Astrocyte (in vitro differentiated cells and primary cell): ENCODE results near the gene PNISR.

Experiments used
- EZH2 ChIP-seq: IDR thresholded peaks from 2 replicates; pipeline ENCODE4 v1.6.1; 2012; ENCODE audit warnings: mild to moderate bottlenecking, low read length, inconsistent platforms; ENCODE audit not compliant: insufficient read depth
- TF ChIP-seq, protein P1 (sequence below): IDR thresholded peaks from 2 replicates; pipeline ENCODE4 v1.5.1; 2011; ENCODE audit warnings: low read depth, mild to moderate bottlenecking, inconsistent platforms, low read length, moderate library complexity; ENCODE audit not compliant: insufficient read depth

DNA sequence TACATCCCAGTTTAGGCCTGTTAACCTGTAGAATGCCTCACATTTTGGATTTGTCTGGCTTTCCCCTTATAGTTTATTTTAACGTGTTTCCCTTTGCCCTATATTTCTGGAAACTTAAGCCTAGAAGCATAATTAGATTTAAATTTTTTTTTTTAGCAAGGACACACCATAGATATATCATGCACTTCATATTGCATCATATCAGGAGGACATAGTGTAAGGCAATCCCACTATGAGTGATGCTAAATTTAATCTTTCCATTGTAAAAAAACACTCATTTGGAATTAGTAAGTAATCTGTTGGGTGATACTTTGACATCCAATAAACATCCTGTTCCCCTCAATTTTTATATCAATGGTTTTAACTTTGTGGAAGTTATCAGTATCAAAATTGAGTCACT is 65.3 kb downstream of the PNISR start:
- TF ChIP-seq, protein P1, sequence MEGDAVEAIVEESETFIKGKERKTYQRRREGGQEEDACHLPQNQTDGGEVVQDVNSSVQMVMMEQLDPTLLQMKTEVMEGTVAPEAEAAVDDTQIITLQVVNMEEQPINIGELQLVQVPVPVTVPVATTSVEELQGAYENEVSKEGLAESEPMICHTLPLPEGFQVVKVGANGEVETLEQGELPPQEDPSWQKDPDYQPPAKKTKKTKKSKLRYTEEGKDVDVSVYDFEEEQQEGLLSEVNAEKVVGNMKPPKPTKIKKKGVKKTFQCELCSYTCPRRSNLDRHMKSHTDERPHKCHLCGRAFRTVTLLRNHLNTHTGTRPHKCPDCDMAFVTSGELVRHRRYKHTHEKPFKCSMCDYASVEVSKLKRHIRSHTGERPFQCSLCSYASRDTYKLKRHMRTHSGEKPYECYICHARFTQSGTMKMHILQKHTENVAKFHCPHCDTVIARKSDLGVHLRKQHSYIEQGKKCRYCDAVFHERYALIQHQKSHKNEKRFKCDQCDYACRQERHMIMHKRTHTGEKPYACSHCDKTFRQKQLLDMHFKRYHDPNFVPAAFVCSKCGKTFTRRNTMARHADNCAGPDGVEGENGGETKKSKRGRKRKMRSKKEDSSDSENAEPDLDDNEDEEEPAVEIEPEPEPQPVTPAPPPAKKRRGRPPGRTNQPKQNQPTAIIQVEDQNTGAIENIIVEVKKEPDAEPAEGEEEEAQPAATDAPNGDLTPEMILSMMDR: no peak
- no peak for TF ChIP-seq EZH2
